ENCODE measurements around the gene ATP1A1. TPM values are rescaled to one million over a fixed set of nuclear protein-coding genes. Genes with fewer than 3 reads are reported as not detected.
A peak's percentile ranks its signal among the peaks of the same experiment; 100 is the strongest.

Gene ATP1A1
- total and polyA plus RNA-seq, 9 of the 15 experiments (the other 6 are each of a cell fraction or from before 2014, with no cell fraction given): 99.3 to 513 (median 234) TPM

GRCh38 chr1:116418091-116418830 lies 45.2 kb downstream of the ATP1A1 start (continued):
- TF ChIP-seq STAT5B (CRISPR knock-in tag; IDR thresholded peaks at IDR 0.05): no peak
- TF ChIP-seq ZNF740 (CRISPR knock-in tag; IDR thresholded peaks at IDR 0.05): peak; percentile 81
- TF ChIP-seq ZNF740 (tag; IDR thresholded peaks at IDR 0.05): no peak
- no peak; a peak in 2 of 4 replicates for TF ChIP-seq HDAC1 (IDR thresholded peaks at IDR 0.05)
- TF ChIP-seq MCM2 (IDR thresholded peaks at IDR 0.05; ENCODE audit: low read depth): no peak
- TF ChIP-seq ZNF780A (CRISPR knock-in tag; IDR thresholded peaks at IDR 0.05): no peak
- TF ChIP-seq ZEB2 (IDR thresholded peaks at IDR 0.05): peak; percentile 44; the same call in 1 of the 2 replicates
- TF ChIP-seq ZNF511 (CRISPR knock-in tag; IDR thresholded peaks at IDR 0.05): peak; percentile 76
- no peak for TF ChIP-seq MLX (CRISPR knock-in tag; conservative IDR thresholded peaks at IDR 0.05)
- TF ChIP-seq GABPB1 (CRISPR knock-in tag; IDR thresholded peaks at IDR 0.05): peak; percentile 70; the same call in 1 of the 2 replicates
- TF ChIP-seq ELK3 (CRISPR knock-in tag; IDR thresholded peaks at IDR 0.05): no peak
- TF ChIP-seq MYNN (IDR thresholded peaks at IDR 0.05): peak; percentile 29; the same call in 1 of the 2 replicates
- TF ChIP-seq MYNN (CRISPR knock-in tag; IDR thresholded peaks at IDR 0.05): no peak
- no peak for TF ChIP-seq NFE2L1 (tag; IDR thresholded peaks at IDR 0.05; ENCODE audit: borderline replicate concordance, low read depth)
- TF ChIP-seq TAL1 (IDR thresholded peaks at IDR 0.05): no peak
- peak in 1 of 2 experiments; percentile 47; a peak in 2 of 4 replicates for TF ChIP-seq RCOR1 (IDR thresholded peaks at IDR 0.05; ENCODE audit: borderline replicate concordance in 1 of 2, low read depth in 2 of 2, low read length in 2 of 2)
- no peak for TF ChIP-seq ZBTB43 (CRISPR knock-in tag; IDR thresholded peaks at IDR 0.05)
- TF ChIP-seq DLX4 (CRISPR knock-in tag; IDR thresholded peaks at IDR 0.05): no peak
- TF ChIP-seq ZZZ3 (IDR thresholded peaks at IDR 0.05): no peak
- no peak for TF ChIP-seq RFX1 (IDR thresholded peaks at IDR 0.05)
- no peak for TF ChIP-seq KLF6 (CRISPR knock-in tag; IDR thresholded peaks at IDR 0.05; ENCODE audit: borderline replicate concordance)
